GM18951 (cell line): ENCODE measurements around the gene MYBPH.

Experiments
- POLR2A ChIP-seq: IDR thresholded peaks from 4 replicates; pipeline ENCODE4 v1.6.1; 2011; ENCODE audit warnings: mild to moderate bottlenecking; ENCODE audit not compliant: insufficient read length, insufficient read depth; ENCODE audit errors: extremely low read depth
- in situ Hi-C: fragments of 300-500 bp; cut with MboI; formaldehyde crosslinking; loops from one replicate; pipeline ENCODE4 v1.12.0; 2022; ENCODE audit warnings: low sequenced_read_pairs, mixed read lengths, inconsistent platforms; ENCODE audit not compliant: unreplicated experiment

MYBPH gene

DNA sequence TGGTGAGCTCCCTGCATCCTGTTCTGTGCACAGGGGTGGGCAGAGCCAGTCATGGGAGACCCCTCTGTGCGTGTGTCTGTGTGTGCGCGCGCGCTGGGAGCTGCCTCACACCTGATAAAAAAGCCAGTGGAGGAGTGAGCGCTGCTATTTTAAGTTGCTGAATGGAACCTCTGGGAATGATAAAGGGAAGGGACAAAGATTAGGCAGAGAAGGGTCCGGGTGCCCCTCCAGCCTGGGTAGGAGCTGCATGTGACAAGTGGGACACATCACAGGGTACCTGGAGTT, 47.3 kb downstream of the MYBPH start:
- in situ Hi-C loops: no loop called here
- no peak for TF ChIP-seq POLR2A

DNA sequence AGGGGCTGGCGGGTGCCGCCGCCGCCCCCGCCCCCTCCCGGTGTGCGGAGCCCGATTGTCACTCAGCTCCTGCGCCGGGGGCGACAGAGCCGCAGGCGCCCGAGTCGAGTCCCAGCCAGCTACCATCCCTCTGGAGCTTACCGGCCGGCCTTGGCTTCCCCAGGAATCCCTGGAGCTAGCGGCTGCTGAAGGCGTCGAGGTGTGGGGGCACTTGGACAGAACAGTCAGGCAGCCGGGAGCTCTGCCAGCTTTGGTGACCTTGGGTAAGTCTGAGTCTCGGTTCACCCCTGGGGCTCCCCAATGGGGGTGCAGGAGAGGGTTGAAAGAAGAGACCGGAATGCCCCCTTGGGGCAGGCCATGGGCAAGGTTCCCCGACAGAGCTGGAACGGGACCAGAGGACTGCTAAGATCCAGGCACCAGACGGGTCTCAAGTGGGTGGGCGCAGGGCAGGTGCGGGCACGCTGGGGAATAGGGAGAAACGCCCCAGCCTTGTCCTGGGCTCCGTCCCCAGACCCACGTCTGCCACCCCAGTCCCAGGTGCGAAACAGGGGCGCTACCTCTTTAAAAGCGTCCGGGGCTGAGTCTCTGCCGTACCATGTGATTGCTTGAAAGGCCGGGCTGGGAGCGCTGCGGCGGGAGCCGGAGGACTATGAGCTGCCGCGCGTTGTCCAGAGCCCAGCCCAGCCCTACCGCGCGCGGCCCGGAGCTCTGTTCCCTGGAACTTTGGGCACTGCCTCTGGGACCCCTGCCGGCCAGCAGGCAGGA, 47.8 kb downstream of the MYBPH start, which contains the start of gene ADORA1:
ADORA1 (plus strand) TSS at position 61 of the 765 bp plus-strand sequence. CDS start 1,116 bp downstream, outside the sequence.
- in situ Hi-C loops: no loop called here
- no peak for TF ChIP-seq POLR2A

DNA sequence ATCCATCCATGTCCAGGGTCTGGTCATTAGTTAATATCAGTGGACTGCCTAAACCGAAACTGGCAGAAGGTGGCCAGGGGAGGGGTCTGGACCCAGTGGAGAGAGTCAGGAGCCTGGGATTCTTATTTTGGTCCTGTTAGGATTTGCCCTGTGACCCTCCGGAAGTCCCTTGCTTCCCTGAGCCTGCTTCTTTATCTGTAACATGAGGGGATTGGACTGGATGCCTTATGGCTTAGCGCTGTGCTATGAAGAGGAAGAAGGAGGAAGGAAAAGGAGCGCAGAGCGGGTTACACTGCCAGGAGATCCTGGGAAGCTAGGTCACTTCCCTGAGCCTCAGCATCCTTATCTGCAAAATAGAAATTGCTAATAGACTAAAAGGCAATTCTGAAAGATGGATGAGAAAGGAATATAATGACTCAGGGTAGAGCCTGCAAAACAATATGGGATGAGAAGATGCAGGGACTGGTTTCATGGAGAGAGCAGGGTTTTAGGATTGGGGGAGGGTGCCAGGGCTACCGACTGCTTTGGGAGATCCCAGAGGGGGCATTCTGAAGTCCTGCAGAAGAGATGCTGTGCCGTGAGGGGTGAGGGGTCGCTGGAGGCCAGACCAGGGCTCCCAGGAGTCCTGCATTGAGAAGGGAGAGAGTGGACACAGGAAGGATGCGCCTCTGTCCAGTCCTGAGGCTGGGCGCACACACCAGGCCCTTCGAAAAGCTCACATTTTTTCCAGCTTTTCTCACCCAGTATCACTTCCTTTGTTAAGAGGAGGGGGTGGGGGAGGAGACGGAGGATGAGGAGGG, 48.6 kb downstream of the MYBPH start:
- in situ Hi-C loops: no loop called here
- no peak for TF ChIP-seq POLR2A

DNA sequence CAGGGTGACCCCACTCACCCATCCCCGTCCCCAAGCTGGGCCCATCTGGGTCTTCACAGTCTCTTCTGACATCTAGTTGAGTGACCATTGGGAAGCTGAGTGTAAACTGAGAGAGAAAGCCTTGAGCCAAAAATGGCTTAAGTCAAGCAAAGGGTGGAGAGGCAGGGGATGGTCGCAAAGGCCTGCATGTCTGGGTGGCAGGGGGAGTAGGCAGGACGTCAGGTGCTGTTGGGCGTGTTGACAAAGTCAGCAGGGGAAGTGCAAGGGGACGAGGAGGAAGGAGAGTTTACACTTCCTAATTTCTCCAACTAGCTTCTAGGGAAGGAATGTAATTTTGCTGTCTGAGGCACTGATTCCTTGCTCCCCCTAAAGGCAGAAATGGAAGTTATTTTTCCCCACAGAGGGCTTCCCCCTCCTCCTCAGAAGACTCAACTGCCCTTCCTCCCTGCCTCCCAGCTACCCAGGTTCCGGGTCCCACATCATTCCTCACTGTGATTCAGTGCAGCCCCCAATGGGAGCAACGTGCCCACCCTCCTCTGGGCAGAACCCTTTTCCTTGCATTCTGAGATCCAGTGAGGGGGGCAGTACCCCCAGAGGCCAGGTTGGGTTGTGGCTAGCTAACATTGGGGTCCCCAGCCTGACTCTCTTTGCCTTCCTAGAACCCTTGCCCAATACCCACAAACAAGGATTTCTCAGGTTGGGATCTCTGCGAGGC, 49.3 kb downstream of the MYBPH start:
- in situ Hi-C loops: no loop called here
- no peak for TF ChIP-seq POLR2A

DNA sequence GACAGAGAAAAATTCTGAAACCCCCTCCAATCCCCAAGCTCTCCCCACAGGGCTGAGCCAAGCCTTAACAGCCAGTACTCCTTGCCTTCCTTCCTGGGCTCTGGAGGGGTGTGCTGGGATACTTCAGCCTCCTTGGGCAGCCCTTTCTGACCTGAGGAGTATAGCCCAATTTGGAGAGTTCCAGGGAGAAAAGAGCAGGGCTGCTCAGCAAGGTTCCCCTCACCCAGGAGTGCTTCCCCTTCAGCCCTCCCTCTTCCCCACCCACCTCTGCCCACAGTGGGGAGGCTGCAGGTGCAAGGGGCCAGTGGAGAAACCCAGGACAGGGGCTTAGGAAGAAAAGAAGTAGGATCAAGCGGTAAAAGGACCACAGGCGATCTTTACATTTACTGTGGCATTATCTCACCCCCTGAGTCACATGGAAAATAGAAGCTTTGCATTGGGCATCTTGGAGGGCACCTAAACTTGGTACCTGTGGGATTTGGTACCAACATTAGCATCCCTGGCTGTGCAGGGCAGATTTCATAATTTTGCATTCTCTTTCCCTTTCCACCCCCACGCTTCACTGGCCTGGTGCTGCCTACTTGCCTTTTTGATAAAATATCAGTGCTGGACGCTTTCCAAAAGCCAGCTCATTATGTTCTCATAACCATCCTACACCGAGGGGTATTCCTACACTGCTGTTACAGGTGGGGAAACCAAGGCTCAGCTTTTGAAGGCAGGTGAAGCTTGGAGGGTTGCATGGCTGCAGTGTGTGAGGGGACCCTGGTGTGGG, 50.9 kb downstream of the MYBPH start:
- in situ Hi-C loops: no loop called here
- no peak for TF ChIP-seq POLR2A

DNA sequence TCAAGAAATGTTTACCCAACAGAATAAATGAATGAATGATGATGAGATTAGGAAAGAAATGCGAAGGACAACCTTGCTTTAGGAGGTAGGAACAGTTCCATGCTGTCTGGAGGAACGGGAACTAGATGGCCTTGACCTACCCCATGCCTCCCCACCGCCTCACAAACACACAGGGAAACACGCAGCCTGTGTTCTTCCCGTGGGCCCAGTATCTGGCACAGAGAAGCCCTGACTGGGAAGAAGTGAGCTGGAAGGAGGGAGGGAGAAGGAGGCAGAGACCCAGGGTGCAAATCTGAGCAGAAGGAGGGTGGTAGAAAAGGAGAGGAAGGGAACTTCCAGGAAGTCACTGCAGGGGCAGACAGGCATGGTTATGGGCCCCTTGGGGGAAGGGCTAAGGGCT, 51.6 kb downstream of the MYBPH start:
- in situ Hi-C loops: no loop called here
- TF ChIP-seq POLR2A: no peak

DNA sequence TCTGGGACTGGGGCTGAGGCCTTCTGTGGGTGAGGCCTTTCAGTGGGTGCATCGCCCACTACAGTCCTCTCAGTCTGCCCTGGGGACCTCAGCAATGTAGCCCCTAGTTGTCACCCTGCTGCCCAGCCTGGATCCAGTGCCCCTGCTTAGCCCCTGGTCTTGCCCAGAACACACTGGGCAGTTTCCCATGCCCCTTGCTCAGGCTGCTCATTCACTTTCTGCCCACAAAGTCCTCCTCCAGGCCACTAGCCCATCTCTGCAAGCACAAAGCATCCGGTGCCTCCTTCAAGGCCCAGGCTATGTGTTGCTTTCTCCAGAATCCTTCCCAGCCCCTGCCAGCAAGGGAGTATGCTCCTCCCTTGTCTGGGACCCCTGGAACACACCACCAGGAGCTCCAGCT, 53.5 kb downstream of the MYBPH start:
- no peak for TF ChIP-seq POLR2A
- in situ Hi-C loops: no loop called here

DNA sequence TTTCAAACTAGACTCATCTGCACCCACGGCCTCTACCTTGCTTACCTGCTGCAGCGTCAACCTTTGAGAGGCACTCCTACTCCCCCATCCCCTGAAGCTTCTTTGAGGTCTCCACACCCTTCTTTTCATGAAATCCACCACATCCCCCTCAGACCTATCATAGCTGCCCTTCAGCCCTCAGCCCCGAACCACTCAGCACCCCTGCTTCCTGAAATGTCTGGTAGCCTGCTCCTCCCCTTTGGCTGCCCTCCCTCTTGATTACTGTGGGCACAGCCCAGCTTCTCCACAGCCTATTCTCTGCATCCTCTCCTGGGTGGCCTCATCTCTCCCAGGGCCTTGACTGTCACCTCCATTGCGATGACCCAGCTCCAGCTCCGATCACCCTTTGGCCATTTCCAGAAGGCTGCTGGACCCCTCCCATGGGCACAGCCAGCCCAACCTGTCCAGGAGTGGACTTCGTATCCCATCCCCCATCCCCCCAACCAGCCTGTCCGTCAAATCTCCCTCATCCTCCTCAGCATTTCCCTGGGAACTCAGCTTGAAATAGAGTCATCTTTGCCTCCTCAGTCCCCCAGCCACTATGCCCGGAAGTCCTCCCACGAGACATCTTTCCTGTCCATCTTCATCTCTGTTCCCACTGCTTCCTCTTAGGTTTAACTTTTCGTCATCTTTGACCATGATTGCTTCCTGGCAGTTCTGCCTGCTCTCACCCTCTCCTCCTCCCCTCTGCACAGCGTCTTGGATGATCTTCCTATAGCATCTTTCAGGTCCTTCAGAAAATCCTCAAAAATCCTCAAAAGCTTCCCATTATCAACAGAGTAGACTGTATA, 54.2 kb downstream of the MYBPH start:
- TF ChIP-seq POLR2A: no peak
- in situ Hi-C loops: no loop called here

DNA sequence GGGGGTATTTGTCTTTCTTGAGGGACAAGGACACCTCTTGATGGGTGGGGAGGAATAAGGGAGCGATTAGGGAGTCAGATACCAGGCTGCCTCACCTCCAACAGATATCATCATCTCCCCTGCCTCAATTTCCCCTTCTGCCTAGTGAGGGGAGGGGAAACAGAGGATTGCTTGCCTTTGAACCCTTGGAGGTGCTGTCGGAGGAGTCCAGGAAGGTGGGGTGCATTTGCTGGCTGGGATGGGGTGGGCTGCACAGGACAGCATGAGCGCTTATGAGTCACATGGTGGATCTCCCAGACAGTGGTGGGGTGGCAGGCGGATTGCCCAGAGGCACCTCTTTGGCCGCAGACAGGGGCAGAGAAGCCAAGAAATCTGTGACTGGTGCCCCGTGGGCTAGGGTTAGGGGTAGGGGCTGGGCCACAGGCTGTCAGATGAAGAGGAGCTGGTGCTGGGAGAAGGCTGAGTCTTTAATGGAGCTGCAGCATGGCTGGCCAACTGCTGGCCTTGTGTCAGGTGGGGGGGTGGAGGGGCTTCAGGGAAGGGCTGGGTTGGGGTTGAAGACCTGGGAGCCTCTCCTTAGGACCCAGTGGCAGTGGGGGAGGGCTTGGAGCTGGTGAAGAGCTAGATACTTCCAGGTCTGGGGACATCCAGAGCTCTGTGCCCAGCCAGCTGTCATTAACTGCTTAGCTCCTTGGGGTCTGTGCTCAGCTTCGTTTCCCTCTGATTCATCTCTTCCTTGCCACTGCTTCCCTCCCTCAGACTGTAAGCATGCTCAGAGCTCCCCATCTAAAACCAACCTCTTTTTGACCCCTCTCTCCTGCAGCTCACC, 55.1 kb downstream of the MYBPH start:
- no peak for TF ChIP-seq POLR2A
- in situ Hi-C loops: no loop called here
